ENCODE results near the gene LY6G5C.

LY6G5C gene, protein sequence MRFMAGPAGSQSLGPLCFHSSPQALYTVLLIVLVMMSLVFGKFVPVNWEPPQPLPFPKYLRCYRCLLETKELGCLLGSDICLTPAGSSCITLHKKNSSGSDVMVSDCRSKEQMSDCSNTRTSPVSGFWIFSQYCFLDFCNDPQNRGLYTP

GRCh38 chr6:31680226-31681134 is at the start of gene LY6G5C:
LY6G5C (minus strand) TSS chr6:31681067; CDS start chr6:31680373, 694 bp downstream.
- Histone ChIP-seq H4K20me1 (peaks cover 26% of the 10 kb centered on the region), H3K27ac (peak within 1 kb of the TSS; percentile 39), H3K4me1 (peaks cover 62% of the 10 kb centered on the region), H3K9me3 (no peaks in the 10 kb centered on the region), H3K9ac (peak within 1 kb of the TSS; percentile 54; the same call in 1 of the 2 replicates), H3K36me3 (peaks cover 23% of the 10 kb centered on the region), H3K27me3 (no peaks in the 10 kb centered on the region), H3K4me2 (peak within 1 kb of the TSS; percentile 91), H3K4me3 (peak within 1 kb of the TSS; percentile 54)
- TF ChIP-seq Cebpa-rat (IDR thresholded peaks at IDR 0.05) = no peak

GRCh38 chr6:31729979-31730630 is 49.2 kb upstream of the LY6G5C start:
- H3K4me3 ChIP-seq = peak overlapping the region; percentile 94
- H4K20me1 ChIP-seq = peaks cover 74% of the 10 kb centered on the region
- peak overlapping the region; percentile 88 for H3K27ac ChIP-seq
- TF ChIP-seq Cebpa-rat (IDR thresholded peaks at IDR 0.05) = no peak
- H3K9me3 ChIP-seq = no peaks in the 10 kb centered on the region
- peaks cover 70% of the 10 kb centered on the region for H3K36me3 ChIP-seq
- H3K4me1 ChIP-seq = peaks cover 87% of the 10 kb centered on the region
- H3K27me3 ChIP-seq = no peaks in the 10 kb centered on the region
- H3K4me2 ChIP-seq = peak overlapping the region; percentile 99
- H3K9ac ChIP-seq = peak overlapping the region; percentile 89

GRCh38 chr6:31729515-31729978 is 48.7 kb upstream of the LY6G5C start:
- H3K27ac ChIP-seq = peak overlapping the region; percentile 88
- H3K4me2 ChIP-seq = peak overlapping the region; percentile 99
- H3K9me3 ChIP-seq = no peaks in the 10 kb centered on the region
- no peaks in the 10 kb centered on the region for H3K27me3 ChIP-seq
- H3K4me1 ChIP-seq = peaks cover 91% of the 10 kb centered on the region
- H3K36me3 ChIP-seq = peaks cover 70% of the 10 kb centered on the region
- H3K4me3 ChIP-seq = peak overlapping the region; percentile 94
- H3K9ac ChIP-seq = peak overlapping the region; percentile 89
- TF ChIP-seq Cebpa-rat (IDR thresholded peaks at IDR 0.05) = no peak
- H4K20me1 ChIP-seq = peaks cover 77% of the 10 kb centered on the region

GRCh38 chr6:31728767-31729514 is 48.1 kb upstream of the LY6G5C start, which contains the start of gene DDAH2:
DDAH2 (minus strand) TSS chr6:31729299; CDS start chr6:31729161, 138 bp downstream.
- TF ChIP-seq Cebpa-rat (IDR thresholded peaks at IDR 0.05) = no peak
- H3K9ac ChIP-seq = peak within 1 kb of the TSS; percentile 89
- peaks cover 77% of the 10 kb centered on the region for H4K20me1 ChIP-seq
- peak within 1 kb of the TSS; percentile 88 for H3K27ac ChIP-seq
- no peaks in the 10 kb centered on the region for H3K9me3 ChIP-seq
- H3K4me1 ChIP-seq = peaks cover 91% of the 10 kb centered on the region
- H3K36me3 ChIP-seq = peaks cover 71% of the 10 kb centered on the region
- peak within 1 kb of the TSS; percentile 94 for H3K4me3 ChIP-seq
- no peaks in the 10 kb centered on the region for H3K27me3 ChIP-seq
- H3K4me2 ChIP-seq = peak within 1 kb of the TSS; percentile 99

- H3K9me3 ChIP-seq = no peaks in the 10 kb centered on the region
- peaks cover 62% of the 10 kb centered on the region for H3K36me3 ChIP-seq
- no peak for TF ChIP-seq Cebpa-rat (IDR thresholded peaks at IDR 0.05)
- H3K27ac ChIP-seq = peak overlapping the region; percentile 88
- H4K20me1 ChIP-seq = peaks cover 74% of the 10 kb centered on the region
- H3K4me1 ChIP-seq = peaks cover 89% of the 10 kb centered on the region
- H3K9ac ChIP-seq = peak overlapping the region; percentile 89
- no peaks in the 10 kb centered on the region for H3K27me3 ChIP-seq
- peak overlapping the region; percentile 94 for H3K4me3 ChIP-seq
- H3K4me2 ChIP-seq = peak overlapping the region; percentile 99
Measured at GRCh38 chr6:31727717-31728671, 47.1 kb upstream of the LY6G5C start.

- Histone ChIP-seq H4K20me1 (peaks cover 68% of the 10 kb centered on the region), H3K4me1 (peaks cover 90% of the 10 kb centered on the region), H3K36me3 (peaks cover 54% of the 10 kb centered on the region), H3K9me3 (no peaks in the 10 kb centered on the region), H3K4me3 (peak overlapping the region; percentile 11; the same call in 1 of the 2 replicates), H3K9ac (peak overlapping the region; percentile 68), H3K27me3 (no peaks in the 10 kb centered on the region), H3K4me2 (peak overlapping the region; percentile 99), H3K27ac (peak overlapping the region; percentile 88)
- no peak for TF ChIP-seq Cebpa-rat (IDR thresholded peaks at IDR 0.05)
Measured at GRCh38 chr6:31727034-31727716, 46.3 kb upstream of the LY6G5C start.

- H3K27me3 ChIP-seq = no peaks in the 10 kb centered on the region
- H3K36me3 ChIP-seq = peaks cover 40% of the 10 kb centered on the region
- no peak overlapping the region for H3K4me3 ChIP-seq
- H3K9me3 ChIP-seq = no peaks in the 10 kb centered on the region
- H3K4me1 ChIP-seq = peaks cover 87% of the 10 kb centered on the region
- peak overlapping the region; percentile 99 for H3K4me2 ChIP-seq
- TF ChIP-seq Cebpa-rat (IDR thresholded peaks at IDR 0.05) = no peak
- no peak overlapping the region for H3K9ac ChIP-seq
- no peak overlapping the region for H3K27ac ChIP-seq
- H4K20me1 ChIP-seq = peaks cover 53% of the 10 kb centered on the region
Measured at GRCh38 chr6:31725502-31726350, 44.9 kb upstream of the LY6G5C start.

Data from BLaER1 (cell line).